ENCODE results near the gene CA4.
"Not testable (repeated sequence)": the region's sequence is repeated elsewhere in the genome, so short reads cannot be mapped to it uniquely, and the experiment has no call there.

Gene CA4

DNA sequence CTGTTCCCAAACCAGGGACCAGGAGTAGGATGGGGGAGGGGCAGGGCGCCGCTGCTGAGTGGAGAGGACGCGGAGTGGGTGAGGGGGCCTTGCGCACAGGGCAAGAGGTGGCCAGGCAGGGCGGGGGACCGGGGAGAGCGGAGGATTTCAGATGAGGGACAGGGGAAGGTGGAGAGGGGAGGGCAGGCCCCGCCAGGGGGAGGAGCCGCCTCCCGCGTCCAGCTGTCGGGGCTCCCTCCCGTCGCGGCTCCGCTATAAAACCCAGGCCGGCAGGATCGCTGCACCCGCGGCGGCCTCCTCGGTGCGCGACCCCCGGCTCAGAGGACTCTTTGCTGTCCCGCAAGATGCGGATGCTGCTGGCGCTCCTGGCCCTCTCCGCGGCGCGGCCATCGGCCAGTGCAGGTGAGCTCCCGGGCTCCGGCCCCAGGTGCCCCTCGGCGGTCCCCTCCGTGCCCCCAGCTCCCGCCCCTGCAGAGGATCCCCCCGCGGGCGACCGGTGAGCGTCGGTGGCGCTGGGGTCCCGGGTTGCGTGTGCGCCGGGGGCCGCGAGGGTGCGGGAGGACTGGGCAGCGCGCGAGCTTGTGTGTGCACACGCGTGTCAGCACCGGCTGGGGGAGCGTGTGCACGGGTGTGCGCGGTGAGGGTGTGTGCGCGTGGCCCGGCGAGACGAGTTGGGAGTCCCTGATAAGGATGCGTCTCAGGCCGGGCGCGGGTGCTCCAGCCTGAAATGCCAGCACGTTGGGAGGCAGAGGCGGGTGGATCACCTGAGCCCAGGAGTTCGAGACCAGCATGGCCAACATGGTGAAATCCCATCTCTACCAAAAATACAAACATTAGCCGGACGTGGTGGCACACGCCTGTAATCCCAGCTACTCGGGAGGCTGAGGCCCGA, at the start of gene CA4:
Gene CA4 (plus strand): TSS at position 283 of the 892 bp plus-strand sequence. CDS start 62 bp downstream, at position 345.
- peak; percentile 38 for DNase-seq

- not testable (repeated sequence) for DNase-seq
Observed at GRCh38 chr17:60100577-60100976, 49.2 kb upstream of the CA4 start.

GRCh38 chr17:60102015-60102631, 47.6 kb upstream of the CA4 start:
- peak; percentile 5 for DNase-seq

DNA sequence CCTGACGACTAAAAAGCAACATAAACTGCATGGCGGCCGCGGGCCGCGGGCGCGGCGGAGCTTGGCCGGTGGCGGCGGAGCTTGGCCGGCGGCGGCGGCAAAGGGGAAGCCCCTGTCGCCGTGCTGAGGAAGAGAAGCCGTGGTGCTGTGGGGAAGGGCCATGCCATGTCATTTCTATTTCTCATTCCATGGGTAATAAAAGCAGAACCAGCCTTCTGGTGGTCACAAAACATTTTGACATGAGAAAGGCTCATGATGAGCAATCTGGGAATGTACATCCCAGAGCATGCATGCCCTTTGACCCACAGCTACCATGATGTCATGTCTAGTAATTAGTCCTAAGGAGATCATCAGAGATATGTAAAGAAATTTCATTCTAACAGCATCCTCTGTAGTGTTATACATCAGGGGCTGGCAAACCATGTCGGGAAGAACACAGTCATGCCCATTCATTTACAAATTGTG, 47.1 kb upstream of the CA4 start:
- DNase-seq: peak; percentile 55

- DNase-seq: no peak
Observed at GRCh38 chr17:60103957-60104356, 45.8 kb upstream of the CA4 start.

DNA sequence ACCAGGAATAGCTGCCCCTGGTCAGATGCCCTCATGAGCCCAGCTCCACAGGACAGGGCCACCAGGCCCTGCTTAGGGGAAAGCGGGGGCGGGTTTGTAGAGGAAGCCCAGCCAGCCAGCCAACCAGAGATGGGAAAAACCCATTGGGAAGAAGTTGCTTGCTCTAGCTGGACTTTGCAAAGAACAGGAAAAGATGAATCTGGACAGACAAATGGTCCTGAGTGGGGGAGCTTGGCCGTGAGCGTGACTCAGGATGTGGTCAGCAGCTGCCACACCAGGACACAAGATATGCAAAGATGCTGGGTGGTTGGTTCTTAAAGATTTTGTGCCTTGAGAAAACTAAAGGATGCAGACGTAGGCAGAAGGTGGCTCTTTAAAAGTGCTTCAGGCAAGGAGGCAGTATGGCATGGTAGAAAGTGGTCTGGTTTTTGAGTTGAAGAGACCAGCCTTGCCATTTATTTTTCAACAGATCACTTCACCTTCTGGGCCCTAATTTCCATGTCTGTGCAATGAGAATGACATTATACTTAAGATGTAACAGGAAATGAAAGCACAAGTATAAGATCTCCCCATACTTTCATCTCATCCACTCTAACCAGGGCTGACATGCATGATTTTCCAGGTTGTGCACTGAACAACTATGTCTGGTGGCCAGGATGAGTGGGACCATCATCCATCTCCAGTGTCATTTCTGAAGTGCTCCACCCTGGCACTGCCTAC, 43.3 kb upstream of the CA4 start:
- DNase-seq: no peak

GRCh38 chr17:60107526-60108257, 42.1 kb upstream of the CA4 start:
- no peak for DNase-seq

DNA sequence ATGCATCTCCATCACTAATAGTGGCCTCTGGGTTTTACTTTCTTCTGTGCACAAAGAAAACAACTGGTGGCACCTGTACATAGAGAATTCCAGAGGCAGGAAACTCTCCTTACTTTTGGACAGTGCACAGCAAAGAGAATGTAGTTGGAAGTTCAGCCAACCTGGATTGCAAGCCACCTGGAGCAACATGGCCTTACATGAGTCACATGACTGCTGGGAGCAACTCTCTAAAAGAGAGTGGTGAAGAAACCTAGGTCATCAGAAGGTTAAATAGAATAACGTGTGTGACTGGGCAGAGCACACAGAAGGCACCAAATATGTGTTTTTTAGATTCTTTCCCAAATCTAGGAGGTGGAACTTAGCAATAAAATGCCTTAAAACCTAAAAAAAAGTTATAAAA, 41.5 kb upstream of the CA4 start:
- not testable (repeated sequence) for DNase-seq

- no peak for DNase-seq
Observed at GRCh38 chr17:60108712-60109111, 41.1 kb upstream of the CA4 start.

DNA sequence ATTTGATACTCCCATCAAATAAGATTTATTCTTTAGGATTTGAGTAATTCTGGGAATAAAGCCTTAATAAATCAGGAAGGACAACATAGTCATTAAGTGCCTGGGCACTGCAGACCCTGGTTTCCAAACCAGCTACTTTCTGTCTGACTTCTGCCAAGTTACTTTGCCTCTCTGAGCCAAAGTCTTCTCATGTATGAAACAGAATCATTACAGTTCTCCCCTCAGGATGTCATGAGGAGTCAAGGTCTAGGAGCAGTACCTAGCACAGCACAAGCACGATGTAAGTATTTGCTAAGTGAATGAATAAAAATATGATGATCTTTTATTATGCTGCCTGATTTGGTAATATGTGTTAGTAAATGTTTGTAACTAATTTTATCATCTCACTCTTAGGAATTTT, 40.6 kb upstream of the CA4 start:
- DNase-seq: no peak

DNA sequence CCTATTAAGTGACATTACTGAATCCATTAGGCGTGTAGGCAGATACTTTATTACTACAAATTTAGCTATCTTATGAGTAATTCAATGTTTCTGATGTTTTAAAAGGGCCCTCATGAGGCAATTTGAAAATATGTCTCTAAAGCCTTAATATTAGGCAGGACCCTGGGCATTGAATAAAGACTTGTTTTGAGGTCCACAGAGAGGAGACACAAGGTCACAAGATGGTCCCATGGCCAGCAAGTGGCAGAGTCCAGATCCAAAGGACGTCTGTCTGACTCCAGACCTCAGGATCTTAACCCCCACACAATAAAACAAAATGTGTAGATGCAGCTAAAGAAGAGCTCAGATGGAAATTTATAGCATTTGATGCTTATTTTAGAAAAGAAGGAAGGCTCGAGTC, 39.2 kb upstream of the CA4 start:
- no peak for DNase-seq

GRCh38 chr17:60111661-60112060, 38.1 kb upstream of the CA4 start:
- DNase-seq: not testable (repeated sequence)

DNA sequence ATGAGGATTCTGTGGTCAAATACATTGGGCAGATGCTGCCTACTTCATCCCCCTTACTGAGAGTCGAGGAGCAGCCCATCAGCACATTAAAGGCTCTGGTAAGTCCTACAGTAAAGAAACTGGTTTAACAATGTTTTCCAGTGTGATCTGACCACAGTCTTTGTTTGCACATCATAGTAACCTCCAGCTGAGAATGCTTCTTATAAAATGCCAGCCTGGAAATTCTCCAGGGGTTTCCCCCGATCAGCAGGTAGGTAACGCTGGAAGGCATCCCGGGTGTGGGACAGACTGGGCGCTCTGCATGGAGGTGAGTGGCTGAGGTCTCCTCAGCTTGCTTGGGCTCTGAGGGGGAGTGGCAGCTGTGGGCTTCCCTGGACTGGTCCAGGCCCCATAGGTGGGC, 34.4 kb upstream of the CA4 start:
- DNase-seq: not testable (repeated sequence)

GRCh38 chr17:60116196-60116595, 33.6 kb upstream of the CA4 start:
- not testable (repeated sequence) for DNase-seq

DNA sequence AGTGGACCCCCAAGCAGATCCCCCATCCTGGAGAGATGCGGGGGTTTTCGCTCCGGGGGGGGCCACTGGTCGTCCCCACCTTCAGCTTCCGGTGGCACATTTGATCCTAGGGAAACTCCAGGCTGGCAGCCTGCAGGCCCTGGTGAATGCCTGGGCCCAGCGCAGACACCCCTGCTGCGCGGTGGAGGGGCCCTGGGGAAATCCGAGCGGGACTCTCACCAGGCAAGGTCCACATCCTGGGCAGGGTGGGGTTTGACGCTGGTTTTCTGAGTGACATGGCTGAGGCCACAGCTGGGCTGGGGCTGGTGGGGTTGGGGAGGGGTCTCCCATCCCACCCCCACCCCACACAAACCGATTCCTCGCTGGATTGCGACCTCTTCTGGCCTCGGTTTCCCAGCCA, 30.6 kb upstream of the CA4 start:
- not testable (repeated sequence) for DNase-seq

- DNase-seq: not testable (repeated sequence)
Observed at GRCh38 chr17:60119807-60120748, 29.7 kb upstream of the CA4 start.

- no peak for DNase-seq
Observed at GRCh38 chr17:60127068-60128064, 22.4 kb upstream of the CA4 start.

DNA sequence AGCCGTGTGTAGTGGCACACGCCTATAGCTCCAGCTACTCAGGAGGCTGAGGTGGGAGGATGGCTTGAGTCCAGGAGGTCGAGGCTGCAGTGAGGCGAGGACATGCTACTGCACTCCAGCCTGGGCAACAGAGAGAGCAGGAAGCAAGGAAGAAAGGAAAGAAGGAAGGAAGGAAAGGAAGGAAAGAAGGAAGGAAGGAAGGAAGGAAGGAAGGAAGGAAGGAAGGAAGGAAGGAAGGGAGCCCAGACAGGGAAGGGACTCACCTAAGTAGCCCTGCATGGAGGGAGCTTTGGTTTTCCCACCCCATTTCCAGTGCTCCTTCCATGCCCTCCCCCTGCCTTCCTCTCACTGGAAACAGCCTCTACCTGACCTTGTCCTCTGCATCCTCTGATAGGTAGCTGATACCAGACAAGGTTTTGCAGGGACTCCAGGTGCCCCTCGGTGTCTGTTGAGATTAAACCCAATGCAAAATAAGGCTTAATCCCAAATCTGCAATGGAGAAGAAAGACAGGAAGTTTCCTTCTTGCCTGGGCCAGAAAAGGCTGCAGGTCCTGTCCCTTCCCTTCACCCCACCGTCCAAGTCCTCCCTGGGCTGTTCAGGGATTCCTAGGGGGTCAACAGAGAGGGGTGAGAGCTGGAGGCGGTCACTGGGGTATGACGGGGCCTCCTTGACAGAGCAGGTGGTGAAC, 21.5 kb upstream of the CA4 start:
- no peak for DNase-seq

- no peak for DNase-seq
Observed at GRCh38 chr17:60129164-60129563, 20.6 kb upstream of the CA4 start.

DNA sequence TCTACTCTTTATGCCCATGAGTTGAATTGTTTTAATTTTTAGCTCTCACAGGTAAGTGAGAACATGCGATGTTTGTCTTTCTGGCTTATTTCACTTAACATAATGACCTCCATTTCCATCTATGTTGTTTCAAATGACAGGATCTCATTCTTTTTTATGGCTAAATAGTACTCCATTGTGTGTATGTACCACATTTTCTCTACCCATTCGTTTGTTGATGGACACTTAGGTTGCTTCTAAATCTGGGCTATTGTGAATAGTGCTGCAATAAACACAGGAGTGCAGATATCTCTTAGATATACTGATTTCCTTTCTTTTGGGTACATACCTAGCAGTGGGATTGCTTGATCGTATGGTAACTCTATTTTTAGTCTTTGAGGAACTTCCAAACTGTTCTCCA, 19.3 kb upstream of the CA4 start:
- DNase-seq: no peak
